Measurements from ENCODE around the gene SPRN.
"Not testable (repeated sequence)": the region's sequence is repeated elsewhere in the genome, so short reads cannot be mapped to it uniquely, and the experiment has no call there.

Gene SPRN

GRCh38 chr10:133388973-133389818, 35.2 kb downstream of the SPRN start:
- no peak for DNase-seq (ENCODE audit: low read depth in 4 of 4, low spot score in 1 of 4)

GRCh38 chr10:133388236-133388972, 36.0 kb downstream of the SPRN start:
- DNase-seq (ENCODE audit: low read depth in 4 of 4, low spot score in 1 of 4) = no peak

- DNase-seq (ENCODE audit: low read depth in 4 of 4, low spot score in 1 of 4) = not testable (repeated sequence)
Measured at GRCh38 chr10:133386951-133387350, 37.5 kb downstream of the SPRN start.

GRCh38 chr10:133385214-133385613, 39.2 kb downstream of the SPRN start:
- DNase-seq (ENCODE audit: low read depth in 4 of 4, low spot score in 1 of 4) = no peak

GRCh38 chr10:133384071-133384470, 40.4 kb downstream of the SPRN start:
- DNase-seq (ENCODE audit: low read depth in 4 of 4, low spot score in 1 of 4) = no peak

GRCh38 chr10:133383551-133383950, 40.9 kb downstream of the SPRN start:
- DNase-seq (ENCODE audit: low read depth in 4 of 4, low spot score in 1 of 4) = no peak

- DNase-seq (ENCODE audit: low read depth in 4 of 4, low spot score in 1 of 4) = no peak
Measured at GRCh38 chr10:133381036-133381435, 43.4 kb downstream of the SPRN start.

GRCh38 chr10:133379801-133380666, 44.4 kb downstream of the SPRN start:
- DNase-seq (ENCODE audit: low read depth in 4 of 4, low spot score in 1 of 4) = no peak

- peak in 1 of 4 experiments; percentile 49 for DNase-seq (ENCODE audit: low read depth in 4 of 4, low spot score in 1 of 4)
Measured at GRCh38 chr10:133379152-133379800, 45.1 kb downstream of the SPRN start, which contains the start of gene PAOX. PAOX (plus strand) TSS chr10:133379262; CDS start chr10:133379317, 55 bp downstream.

- DNase-seq (ENCODE audit: low read depth in 4 of 4, low spot score in 1 of 4) = no peak
Measured at GRCh38 chr10:133378251-133379096, 46.0 kb downstream of the SPRN start.

GRCh38 chr10:133377818-133378250, 46.6 kb downstream of the SPRN start:
- no peak for DNase-seq (ENCODE audit: low read depth in 4 of 4, low spot score in 1 of 4)

GRCh38 chr10:133377025-133377817, 47.2 kb downstream of the SPRN start:
- no peak for DNase-seq (ENCODE audit: low read depth in 4 of 4, low spot score in 1 of 4)

GRCh38 chr10:133376183-133376582, 48.2 kb downstream of the SPRN start:
- not testable (repeated sequence) for DNase-seq (ENCODE audit: low read depth in 4 of 4, low spot score in 1 of 4)

GRCh38 chr10:133375357-133376115, 48.9 kb downstream of the SPRN start:
- no peak for DNase-seq (ENCODE audit: low read depth in 4 of 4, low spot score in 1 of 4)

- DNase-seq (ENCODE audit: low read depth in 4 of 4, low spot score in 1 of 4) = peak; percentile 86 to 96 (median 88)
Measured at GRCh38 chr10:133373174-133374090, 51.0 kb downstream of the SPRN start, which contains the start of gene ECHS1. ECHS1 (minus strand) TSS chr10:133373354; CDS start chr10:133373333, 21 bp downstream.

- DNase-seq (ENCODE audit: low read depth in 4 of 4, low spot score in 1 of 4) = no peak
Measured at GRCh38 chr10:133372507-133372906, 51.9 kb downstream of the SPRN start.

Data from stimulated activated CD4-positive, alpha-beta T cell treated with anti-CD3 and anti-CD28 coated beads, Interleukin-1b, Interleukin-23, amount 100 ng/mL, for 24 hours (primary cell).